Keratinocyte (primary cell): ENCODE results near the gene TBC1D16.

Experiments used
- EZH2 ChIP-seq: IDR thresholded peaks from one replicate; pipeline ENCODE4 v1.6.1; 2012; ENCODE audit warnings: inconsistent platforms, mild to moderate bottlenecking, low read length, moderate library complexity
- TF ChIP-seq, protein P1 (sequence below), 3 experiments: IDR thresholded peaks in 1 of 3; conservative IDR thresholded peaks in 1 of 3; optimal IDR thresholded peaks in 1 of 3; 2 replicates in 2 of 3; 3 replicates in 1 of 3; pipeline versions ENCODE3 to v1.5.1; 2011; ENCODE audit warnings: low read length in 3 of 3, mild to moderate bottlenecking in 3 of 3, moderate library complexity in 2 of 3, control low read depth in 1 of 3, inconsistent platforms in 1 of 3; ENCODE audit not compliant: insufficient read depth in 2 of 3; ENCODE audit errors: extremely low read depth in 1 of 3

DNA sequence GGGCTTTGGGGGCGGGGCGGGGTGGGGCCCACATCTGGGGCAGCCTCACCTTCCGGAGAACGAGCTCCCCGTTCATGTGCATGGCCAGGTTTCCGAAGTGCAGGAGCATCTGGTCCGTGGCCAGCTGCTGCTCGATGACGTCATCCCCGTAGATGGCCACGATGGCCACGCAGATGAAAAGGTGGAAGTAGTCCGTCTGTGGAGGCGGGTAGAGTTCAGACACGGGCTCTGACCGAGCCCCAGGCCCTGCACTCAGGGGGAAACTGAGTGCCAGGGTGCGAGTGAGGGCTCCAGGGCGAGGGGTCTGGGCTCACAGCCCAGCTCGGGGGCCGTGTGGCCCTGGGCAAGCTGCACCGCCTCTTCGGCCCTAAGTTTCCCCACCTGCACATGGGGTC lies 93.7 kb downstream of the TBC1D16 start:
- TF ChIP-seq, protein P1, sequence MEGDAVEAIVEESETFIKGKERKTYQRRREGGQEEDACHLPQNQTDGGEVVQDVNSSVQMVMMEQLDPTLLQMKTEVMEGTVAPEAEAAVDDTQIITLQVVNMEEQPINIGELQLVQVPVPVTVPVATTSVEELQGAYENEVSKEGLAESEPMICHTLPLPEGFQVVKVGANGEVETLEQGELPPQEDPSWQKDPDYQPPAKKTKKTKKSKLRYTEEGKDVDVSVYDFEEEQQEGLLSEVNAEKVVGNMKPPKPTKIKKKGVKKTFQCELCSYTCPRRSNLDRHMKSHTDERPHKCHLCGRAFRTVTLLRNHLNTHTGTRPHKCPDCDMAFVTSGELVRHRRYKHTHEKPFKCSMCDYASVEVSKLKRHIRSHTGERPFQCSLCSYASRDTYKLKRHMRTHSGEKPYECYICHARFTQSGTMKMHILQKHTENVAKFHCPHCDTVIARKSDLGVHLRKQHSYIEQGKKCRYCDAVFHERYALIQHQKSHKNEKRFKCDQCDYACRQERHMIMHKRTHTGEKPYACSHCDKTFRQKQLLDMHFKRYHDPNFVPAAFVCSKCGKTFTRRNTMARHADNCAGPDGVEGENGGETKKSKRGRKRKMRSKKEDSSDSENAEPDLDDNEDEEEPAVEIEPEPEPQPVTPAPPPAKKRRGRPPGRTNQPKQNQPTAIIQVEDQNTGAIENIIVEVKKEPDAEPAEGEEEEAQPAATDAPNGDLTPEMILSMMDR (optimal IDR thresholded peaks at IDR 0.05 in 1 of 3, IDR thresholded peaks at IDR 0.05 in 1 of 3, conservative IDR thresholded peaks at IDR 0.05 in 1 of 3; ENCODE audit: extremely low read depth in 1 of 3, insufficient read depth in 2 of 3, low read length in 3 of 3), result no peak
- TF ChIP-seq EZH2, result no peak
